ENCODE results near the gene AOAH.
A peak's percentile ranks its signal among the peaks of the same experiment; 100 is the strongest.

Gene AOAH

DNA sequence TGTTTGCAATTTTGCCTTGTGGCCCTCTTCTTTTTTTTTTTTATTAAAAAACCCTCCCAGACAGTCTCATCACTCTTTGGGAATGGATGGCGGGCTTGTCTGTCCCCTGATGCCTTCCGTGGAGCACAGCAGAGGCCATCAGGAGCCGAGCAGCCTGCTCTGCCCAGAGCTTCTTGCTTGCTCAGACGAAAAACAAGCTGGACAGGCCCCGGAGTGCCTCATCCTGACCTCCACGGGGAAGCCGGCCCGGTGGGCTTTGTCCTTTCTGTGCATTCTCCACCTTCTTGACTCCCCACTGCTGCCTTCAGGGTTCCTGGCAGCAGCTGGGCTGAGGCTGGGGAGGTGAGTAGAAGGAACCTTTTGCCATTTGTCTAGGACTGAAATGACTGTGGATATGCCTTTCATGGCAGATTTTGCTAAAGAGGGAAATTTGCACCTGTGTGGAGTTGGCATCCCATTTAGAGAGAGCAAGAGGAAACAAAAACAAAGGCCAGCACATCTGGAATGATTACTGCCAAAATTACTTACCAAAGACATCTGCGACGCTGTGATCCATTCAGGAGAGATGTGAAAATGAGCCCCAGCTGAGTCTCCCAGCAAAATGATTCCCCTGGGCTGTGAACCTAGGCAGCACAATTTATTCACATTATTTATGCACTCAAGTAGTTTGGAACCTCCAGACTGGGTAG lies 108.3 kb downstream of the AOAH start:
- DNase-seq (ENCODE audit: low read depth): no peak
- H3K4me3 ChIP-seq (ENCODE audit: low read depth, low read length): no peak overlapping the region

DNA sequence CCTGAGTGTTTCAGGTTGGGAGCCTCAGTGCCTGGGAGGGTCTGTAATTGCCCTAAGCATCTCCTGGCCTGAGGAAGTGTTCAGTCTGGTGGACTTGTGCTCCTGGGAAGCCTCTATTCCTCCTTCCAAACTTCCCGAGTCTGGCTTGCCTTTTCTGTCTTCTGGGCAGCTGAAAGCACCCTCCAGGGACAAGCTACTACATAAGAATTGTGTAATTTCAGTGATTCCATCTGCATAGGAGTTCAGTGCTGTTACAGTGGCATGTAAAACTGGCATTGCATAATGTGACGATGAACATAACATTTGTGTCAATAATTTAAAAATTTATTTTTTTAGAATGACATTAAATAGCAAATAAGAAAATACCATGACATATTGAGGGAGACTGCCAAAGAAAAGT lies 109.3 kb downstream of the AOAH start:
- no peak for DNase-seq (ENCODE audit: low read depth)
- H3K4me3 ChIP-seq (ENCODE audit: low read depth, low read length): no peak overlapping the region

DNA sequence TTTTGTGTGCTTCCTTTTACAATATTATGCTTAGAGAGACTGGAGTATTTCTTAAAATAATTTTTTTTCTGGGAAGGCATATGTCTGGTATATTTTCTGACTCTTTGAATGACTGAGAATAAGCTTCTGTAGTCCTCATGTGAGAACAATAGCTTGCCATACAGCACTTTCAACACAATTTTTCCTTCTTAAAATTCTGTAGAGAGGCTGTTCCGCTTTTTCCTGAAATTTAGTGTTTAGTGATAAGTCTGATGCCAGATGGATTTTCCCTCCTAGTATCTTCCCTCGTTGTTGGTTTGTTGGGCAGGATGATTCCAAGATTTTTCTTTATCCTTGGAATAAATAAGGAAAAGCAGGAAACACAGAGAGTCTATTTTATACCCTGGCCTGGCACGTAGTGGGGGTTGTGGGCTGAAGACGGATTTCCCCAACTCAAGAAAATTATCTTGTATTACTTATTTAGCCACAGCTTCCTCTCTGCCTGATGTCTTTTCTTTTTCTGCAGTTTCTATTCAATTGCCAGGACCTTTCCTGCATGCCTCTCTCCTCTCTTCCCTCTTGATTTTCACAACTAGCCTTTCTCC lies 111.2 kb downstream of the AOAH start:
- DNase-seq (ENCODE audit: low read depth): no peak
- no peak overlapping the region for H3K4me3 ChIP-seq (ENCODE audit: low read depth, low read length)

DNA sequence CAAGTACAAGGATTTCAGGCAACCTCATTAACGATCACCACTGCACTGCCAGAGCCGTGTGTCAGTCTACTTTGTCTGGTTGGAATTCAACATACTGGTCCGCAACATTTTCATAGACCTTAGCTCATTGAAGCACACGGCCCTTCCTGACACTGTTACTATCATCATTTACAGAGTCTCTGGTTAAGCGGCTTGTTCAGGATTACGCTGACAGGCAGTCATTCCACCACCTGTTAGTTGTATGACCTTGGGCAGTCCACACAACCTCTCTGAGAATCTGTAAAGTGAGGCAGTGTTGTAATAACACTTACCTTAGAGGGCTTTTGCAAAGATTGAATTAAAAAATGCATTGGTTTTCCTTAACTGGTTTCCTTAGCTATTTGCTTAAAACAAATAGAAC lies 112.6 kb downstream of the AOAH start:
- H3K4me3 ChIP-seq (ENCODE audit: low read depth, low read length): no peak overlapping the region
- DNase-seq (ENCODE audit: low read depth): no peak

DNA sequence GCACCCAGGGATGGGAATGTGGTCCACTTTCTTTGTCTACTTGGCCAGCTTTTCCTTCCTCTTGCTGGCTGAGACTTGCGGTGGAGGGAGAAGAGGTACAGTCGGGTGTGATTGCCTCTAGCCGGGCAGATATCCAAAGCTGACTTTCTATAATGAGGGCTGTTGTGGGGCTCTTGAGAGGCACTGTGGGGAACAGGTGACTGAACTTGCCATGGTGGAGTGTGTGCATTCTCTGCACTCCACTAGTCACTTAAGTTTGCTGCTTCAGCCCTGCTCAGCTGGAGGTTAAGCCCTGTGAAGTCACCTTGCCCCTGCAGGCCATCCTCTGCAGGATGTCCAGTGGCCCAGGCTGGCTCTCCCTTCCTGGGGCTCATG lies 116.6 kb downstream of the AOAH start:
- no peak overlapping the region for H3K4me3 ChIP-seq (ENCODE audit: low read depth, low read length)
- no peak for DNase-seq (ENCODE audit: low read depth)

DNA sequence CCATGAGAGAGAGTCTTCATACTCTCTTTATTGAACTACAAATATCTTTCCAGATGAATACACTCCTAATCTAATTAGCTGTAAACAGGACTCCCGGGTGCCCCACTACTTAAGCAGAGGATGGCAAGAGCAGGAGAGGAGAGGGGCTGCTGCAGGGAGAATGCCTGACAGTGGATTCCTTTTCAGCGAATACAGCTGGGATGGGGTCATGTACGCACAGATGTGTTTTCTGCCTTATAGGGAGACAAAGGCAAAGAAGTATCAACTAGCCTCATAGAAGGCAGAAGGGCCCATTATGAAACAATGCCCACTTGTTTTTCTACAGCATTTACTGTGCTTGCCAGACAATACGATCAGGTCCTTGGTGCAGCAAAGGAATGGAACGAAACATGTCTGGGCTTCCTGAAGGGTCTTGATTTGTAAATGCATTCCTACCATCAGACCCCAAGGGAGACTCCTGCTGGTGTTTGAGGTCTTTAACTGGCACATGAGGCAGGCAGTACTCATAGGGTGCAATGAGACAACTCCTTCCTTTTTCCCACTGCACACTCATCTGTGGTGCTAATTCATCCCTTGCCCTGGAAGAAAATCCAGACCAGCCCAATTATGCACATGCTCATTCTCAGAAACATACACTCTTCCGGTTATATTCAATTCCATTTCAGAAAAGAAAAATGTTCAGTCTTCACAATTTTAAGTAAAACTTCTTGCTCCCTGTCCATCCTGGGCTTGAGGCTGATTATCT lies 117.1 kb downstream of the AOAH start:
- DNase-seq (ENCODE audit: low read depth): no peak
- H3K4me3 ChIP-seq (ENCODE audit: low read depth, low read length): no peak overlapping the region

DNA sequence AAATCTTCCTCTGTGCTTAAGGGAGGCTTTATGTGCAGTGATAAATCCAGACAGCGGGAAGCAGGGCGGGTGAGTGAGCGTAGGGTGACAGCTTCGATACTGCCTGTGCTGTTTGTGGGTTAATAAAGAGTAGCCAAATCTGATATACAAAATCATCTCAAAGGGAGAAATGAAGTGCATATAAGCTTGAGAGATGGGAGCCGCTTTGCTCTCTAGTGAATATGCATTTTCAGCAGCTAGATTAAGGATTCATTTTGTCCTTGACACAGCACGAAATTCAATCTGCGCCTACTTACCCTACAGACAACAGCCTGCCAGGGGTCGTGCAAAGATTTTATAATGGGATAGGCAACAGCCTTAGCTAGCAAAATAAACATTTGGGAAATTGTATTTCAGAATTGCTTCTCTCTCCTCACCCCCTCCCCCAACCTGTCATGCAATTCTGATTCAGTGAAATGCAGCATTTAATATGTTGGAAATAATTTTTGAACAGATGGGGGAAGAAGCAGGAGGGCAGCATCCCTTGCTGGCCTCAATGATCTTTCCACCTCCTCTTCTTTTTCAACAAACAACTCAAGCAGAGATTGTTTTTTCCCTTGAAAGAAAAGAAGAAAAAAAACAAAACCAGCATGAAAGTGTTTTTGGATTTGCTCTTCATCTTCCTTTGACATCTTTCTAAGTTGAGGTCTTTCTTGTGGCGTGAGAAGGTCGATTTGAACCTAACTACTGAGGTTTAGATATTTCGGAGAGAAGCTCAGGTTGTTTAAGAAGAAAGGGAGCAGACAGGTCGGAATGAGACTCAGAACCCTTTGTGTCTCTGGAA lies 117.9 kb downstream of the AOAH start:
- no peak for DNase-seq (ENCODE audit: low read depth)
- H3K4me3 ChIP-seq (ENCODE audit: low read depth, low read length): no peak overlapping the region

DNA sequence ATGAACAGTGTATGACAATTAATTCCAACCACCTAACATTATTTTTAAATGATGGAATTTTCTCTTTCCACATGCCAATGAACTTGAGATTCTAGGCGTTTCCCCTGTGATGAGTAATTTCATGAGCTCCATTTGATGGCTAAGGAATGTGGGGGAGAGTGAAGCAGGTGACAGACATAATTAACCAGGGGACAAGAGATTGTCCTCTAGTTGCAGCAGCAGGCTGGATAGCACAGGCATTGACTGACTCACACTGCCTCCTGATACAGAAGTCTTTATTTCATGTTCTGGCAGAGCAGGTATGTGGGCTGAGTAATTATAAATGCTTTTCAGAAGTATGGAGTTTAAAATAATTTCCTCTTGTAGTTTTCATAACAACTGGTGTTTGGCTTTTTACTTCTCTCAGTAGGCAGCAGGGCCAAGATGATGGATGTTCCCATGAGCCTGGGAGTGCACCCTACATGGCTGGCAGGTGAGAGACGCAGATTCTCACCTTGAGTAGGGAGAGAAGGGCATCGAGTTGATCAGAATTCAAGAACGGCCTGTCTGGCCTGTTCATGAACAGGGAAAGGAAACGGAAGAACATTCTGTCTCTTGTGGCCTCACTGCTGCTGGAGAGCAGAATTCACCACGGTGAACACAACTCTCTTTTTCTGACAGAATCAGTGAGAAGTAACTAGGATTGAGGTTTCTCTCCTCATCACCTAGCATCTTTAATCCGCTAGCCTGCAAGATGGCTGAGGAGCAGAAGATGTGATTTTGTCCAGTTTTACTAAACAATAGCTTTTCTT lies 118.8 kb downstream of the AOAH start:
- no peak for DNase-seq (ENCODE audit: low read depth)
- no peak overlapping the region for H3K4me3 ChIP-seq (ENCODE audit: low read depth, low read length)

DNA sequence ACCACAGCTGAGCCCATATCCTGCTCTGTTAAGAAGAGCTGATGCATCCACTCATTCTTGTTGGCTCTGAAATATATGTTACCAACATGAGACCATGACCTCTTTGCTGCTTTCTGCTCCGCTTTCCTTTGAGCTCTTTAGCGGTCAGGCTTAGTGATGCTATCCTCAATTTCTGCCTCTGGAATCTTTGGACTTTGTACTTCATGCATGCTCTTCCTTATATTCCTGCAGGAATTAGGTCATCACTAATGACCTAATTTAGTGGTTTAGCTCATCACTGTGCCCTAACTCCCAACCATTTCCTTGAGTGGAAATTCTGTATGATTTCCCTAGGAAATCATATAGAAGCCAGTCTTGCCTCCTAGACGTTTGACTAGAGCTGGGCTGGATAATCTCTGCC lies 119.5 kb downstream of the AOAH start:
- DNase-seq (ENCODE audit: low read depth): no peak

DNA sequence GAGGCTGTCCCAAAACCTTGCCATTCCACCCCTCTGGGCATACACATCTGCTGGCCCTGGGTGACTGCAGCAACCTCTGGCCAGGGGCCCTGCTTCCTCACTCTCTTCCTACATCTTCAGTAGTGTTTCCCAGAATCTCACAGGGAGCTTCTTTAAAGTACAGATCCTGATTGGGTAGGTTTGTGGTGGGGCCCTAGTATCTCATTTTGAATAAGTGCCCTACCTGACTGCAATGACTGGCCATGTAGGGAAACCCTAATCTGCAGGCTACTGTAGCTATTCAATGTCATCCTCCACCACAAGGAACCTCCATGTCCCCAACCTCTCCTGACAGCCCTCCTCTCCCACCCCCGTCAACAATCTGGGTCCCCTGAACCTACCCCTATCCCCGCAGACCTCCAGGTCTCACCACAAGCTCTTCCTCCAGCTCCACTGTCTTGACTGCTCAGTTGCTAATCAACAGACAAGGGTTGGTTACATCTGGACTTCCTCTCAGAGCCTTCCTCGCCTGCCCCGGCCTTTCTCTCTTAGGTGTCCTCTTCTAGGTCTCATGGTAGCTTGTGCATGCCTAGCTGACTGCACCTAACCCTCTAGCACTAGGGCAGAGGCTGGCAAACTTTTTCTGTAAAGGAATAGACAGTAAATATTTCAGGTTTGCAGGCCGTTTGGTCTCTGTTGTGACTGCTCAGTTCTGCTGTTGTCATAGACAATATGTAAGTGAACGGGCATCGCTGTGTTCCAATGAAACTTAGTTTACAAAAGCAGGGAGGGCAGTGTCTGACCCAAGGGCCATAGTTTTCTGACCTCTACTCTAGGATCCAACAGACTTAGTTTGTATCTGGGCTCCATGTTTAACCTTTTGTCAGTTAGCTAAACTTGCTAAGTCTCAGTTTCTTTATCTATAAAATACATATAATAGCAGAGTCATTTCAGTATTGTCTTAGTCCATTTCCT lies 121.1 kb downstream of the AOAH start:
- DNase-seq (ENCODE audit: low read depth): no peak
- H3K4me3 ChIP-seq (ENCODE audit: low read depth, low read length): no peak overlapping the region

More for the DNA sequence above, 119.5 kb downstream of the AOAH start:
- H3K4me3 ChIP-seq (ENCODE audit: low read depth, low read length): no peak overlapping the region

DNA sequence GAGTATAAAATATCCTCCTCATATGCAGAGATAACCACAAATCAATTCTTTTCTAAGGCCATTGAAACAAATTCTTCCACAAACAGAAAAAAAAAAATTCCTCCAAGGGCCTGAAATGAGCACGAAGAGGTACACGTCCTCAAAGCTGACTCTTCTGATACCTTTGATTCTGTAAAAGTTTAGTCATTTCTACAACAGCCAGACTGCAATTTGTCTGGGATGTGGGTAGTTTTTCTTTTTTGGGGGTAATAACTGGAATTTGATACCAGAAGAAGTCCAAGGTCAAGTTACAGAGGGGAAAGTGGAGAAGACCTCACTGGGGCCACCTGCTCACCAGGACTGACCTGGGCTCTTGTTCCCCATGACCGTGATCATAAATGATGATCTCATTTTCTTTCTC lies 121.8 kb downstream of the AOAH start:
- no peak for DNase-seq (ENCODE audit: low read depth)
- no peak overlapping the region for H3K4me3 ChIP-seq (ENCODE audit: low read depth, low read length)

DNA sequence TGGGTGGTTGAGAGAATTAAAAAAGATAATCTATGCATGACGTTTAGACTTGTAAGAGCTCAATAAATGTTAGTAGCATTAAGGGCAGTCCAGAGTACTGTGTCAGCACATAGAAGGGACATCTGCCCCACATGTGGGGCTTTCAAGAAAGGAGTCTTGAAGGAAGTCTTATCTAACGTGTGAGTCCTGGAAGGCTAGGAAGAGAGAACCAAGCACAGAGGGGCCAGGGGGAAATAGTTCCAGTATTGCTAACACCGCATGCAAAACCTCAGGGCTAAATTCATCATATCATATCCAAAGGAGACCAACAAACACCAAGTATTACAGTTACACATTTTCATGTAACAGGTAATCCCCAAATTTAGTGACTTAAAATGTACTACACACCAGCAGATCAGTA lies 122.7 kb downstream of the AOAH start:
- H3K4me3 ChIP-seq (ENCODE audit: low read depth, low read length): no peak overlapping the region
- no peak for DNase-seq (ENCODE audit: low read depth)

DNA sequence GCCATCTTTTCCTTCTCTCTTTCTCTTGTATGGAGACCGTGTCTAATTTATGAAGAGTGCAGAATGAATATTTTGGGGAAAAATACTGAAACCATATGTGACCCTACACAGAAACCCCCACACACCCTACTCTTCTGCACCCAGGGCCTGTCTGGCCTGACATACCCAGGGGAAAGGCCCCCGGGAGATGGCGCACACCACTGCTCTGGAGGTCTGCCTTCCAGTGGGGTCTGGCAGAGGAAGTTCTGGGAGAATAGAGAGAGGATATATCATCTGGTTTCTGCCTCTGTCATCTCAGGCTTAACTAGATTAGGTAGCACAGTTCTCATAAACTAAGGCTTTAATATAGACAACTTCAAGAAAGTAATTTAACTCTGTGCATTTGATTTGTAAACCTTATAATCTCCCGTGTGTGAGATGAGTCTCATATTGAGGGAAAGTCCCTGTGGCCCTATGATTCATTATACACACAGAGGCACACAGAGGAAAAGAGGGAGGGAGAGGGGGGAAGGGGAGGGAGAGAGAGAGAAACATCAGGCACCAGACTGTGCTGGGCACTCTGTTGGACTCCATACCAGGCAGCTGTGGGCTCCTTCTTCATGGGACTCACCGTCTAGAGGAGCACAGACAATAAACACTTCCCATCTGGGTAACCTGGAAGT lies 123.3 kb downstream of the AOAH start:
- peak; percentile 45 for DNase-seq (ENCODE audit: low read depth)
- no peak overlapping the region for H3K4me3 ChIP-seq (ENCODE audit: low read depth, low read length)

DNA sequence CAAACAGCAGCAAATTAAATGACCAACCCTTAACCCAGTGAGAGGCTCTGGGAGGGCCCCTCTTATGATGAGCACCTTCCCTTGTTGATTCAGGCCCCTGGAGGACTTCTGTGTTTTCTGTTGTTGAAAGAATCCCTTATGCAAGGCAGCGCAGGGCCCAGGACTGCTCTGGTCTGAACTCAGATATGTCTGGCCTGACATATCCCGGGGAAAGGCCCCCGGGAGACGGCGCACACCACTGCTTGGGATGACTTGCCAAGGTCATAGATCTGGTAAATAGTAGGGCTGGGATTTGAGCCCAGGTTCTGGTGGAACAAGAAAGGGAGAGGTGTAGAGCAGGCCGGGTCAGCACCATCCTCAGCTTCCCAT lies 124.0 kb downstream of the AOAH start:
- no peak overlapping the region for H3K4me3 ChIP-seq (ENCODE audit: low read depth, low read length)
- no peak for DNase-seq (ENCODE audit: low read depth)

DNA sequence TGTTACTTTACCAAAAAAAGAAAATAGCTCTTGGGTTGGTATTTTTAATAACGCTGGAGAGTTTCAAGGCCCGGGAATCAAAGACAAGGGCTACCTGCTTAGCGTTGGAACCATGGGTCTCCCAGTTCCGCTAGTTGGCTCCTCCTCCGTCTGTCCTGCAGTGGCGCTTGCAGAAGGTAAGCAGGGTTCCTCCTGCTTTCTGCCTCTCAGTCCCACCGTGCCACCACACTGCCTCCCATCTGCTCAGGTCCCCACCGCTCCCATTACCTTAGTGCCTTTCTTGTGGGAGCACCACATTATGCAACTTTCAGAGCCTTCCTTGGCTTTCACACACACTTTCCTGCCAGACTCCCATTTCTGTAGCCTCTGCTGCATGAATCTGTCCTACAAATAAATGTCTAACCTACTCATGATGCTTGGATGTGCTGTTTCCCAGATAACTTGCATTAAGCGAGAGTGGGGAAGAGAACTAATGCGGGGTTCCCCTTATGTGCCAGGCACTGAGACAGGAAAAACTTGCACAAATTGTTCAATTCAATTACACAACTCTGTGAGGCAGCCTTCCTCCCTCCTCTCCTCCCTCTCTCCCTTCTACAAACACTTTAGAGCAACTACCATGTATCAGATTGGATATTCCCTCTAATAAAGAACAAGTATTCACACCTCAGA lies 124.5 kb downstream of the AOAH start:
- no peak for DNase-seq (ENCODE audit: low read depth)
- no peak overlapping the region for H3K4me3 ChIP-seq (ENCODE audit: low read depth, low read length)

DNA sequence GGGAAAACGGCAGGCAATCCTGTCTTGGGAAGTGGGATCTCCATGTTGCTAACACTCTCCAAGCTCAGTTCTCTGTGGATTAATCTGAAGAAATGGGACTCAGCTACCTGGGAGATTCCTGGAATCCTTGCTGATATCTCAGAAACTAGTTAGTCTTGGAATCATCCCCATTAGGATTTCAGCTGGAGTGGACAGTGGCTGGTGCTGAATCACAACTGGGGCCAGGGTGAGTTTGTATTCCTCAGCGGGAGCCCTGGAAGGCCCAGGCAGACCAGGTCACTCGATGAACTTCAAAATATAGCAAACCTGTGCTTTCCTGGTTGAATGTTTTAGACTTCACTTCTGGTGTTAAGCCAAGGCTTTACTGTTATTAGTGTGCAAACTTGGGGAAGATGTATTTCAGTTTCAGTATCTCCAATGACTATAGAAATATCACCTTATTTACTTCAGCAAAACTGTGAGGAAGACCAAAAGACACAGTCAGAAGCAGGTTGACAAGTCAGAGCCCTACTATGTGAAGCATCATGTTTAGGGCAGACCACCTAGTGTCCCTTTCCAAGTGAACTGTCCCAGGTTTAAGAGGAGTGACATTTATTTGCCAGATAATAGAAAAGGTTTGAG lies 126.1 kb downstream of the AOAH start:
- no peak overlapping the region for H3K4me3 ChIP-seq (ENCODE audit: low read depth, low read length)
- no peak for DNase-seq (ENCODE audit: low read depth)
